ENCODE data around the gene KLHL25.
"Not testable (repeated sequence)": the region's sequence is repeated elsewhere in the genome, so short reads cannot be mapped to it uniquely, and the experiment has no call there.

Gene KLHL25, protein sequence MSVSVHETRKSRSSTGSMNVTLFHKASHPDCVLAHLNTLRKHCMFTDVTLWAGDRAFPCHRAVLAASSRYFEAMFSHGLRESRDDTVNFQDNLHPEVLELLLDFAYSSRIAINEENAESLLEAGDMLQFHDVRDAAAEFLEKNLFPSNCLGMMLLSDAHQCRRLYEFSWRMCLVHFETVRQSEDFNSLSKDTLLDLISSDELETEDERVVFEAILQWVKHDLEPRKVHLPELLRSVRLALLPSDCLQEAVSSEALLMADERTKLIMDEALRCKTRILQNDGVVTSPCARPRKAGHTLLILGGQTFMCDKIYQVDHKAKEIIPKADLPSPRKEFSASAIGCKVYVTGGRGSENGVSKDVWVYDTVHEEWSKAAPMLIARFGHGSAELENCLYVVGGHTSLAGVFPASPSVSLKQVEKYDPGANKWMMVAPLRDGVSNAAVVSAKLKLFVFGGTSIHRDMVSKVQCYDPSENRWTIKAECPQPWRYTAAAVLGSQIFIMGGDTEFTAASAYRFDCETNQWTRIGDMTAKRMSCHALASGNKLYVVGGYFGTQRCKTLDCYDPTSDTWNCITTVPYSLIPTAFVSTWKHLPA

DNA sequence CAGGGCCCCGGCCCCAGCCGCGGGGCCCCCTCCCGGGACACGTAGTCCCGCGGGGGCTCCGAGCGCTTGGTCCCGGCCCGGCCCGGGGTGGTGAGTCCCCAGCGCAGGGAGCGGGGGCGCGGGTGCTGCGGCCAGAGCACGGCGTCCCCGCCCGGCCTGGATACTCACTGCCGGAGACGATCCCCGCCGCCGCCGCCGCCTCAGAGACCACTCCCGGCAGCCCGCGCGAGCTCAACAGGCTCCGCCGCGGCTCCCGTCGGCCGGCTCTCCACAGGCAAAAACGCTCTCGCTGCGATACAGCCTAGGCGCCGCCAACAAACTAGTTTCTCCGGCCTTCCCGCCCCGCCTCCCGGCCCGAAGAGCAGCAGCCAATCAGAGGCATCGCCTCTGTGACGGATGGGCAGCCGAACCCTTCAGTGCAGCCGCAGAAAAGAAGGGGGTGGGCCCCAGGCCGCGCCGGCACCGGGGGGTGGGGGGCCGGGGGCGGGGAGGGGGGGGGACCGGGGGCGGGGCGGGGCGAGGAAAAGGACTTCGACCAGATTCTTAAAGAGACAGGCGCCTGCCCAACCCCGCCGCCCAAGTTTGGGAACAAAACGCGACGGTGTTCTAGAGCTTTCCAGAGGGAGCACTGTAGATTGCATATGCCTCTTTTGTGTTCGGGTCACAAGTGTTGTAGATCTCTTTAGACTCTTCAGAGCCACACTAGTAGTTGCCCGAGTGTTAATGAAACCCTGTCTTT, at the start of gene KLHL25:
KLHL25 (minus strand) TSS at position 328 of the 739 bp plus-strand sequence. CDS start 25,115 bp downstream, outside the sequence.
- peak; percentile 91 for DNase-seq

DNA sequence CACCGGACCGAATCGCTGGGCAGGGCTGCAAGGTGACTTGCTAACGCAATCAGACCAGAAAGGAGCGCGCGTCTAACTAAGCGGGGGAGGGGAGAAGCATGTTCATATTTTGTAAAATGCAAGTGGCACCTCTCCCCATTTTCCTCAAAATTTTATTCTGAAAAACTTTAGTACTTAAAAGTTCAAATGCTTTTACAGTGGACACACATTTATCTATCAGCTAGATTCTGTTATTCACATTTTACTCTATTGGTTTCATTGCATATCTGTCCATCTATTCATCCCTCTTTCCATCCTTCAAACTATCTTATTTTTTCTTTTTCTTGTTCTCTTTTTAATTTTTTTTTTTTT, 46.1 kb upstream of the KLHL25 start:
- no peak for DNase-seq

DNA sequence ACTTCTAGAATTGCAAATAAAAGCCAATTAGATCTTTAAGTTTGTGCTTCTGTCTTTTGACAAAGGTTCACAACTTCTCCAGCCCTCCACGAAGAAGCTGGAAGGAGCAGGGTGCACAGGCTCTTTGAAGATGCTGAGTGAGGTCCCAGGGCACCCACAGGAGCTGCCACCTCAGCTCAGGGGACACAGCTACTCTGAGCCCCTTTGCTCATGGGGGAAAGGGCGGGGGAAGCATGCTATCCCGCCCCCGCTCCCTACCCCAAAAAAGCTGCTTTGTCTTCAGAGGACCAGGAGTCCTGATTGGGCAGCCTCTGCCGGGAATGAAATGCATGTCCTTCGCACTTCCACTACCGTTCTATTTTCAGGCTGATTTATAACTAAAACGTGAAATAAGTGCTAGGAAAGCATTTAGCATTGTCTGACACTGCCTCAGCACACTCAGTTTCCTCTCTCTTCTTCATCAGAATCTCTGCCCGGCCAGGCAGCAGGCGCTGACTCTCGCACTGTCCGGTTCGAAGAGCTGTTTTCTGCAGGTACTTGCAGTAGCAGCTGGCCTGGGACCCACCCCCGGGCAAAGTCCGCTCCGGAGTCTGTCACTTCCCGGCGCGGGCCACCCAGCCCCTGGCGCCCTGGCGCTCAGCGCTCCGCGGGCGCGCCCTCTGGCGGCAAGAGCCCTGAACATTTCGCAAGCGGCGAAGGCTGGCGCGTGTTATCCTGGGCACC, 45.5 kb upstream of the KLHL25 start:
- DNase-seq, result peak; percentile 81

DNA sequence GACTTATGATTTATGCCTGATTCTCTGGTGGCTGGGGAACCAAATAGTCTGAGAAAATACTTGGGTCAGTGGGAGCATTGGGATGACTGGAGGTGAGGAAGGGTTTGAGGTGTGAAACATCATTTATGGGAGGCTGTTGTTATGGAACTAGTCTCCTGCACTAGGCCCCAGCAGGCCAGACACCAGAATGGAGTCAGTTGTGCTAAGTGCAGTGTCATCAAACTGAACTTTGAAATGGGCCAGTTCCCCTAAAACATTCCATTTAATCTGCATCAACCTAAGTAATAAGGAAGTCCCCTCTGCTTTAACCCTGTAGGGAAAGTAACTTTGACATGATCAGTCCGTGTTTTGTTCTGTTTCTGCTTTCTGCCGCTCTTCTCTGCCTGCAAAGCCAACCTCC, 44.9 kb upstream of the KLHL25 start:
- DNase-seq, result no peak

DNA sequence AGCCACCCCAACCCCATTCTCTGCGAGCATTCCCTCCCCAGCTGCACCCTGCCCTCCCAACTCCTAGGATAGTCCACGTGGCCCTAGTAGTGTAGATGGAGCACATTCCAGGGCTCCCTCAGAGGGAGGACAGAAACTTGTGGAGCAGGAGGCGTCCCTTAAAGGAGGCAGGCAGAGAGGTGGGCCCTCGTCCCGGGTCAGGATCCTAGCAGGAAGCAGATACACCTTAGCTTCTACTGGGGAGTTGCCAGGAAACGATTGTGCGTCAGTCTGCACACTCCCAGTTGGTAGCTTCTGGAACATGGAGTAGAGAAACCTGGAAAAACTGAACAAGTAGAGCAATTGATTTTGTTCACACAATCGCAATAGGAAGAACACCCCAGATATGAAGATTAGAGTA, 43.9 kb upstream of the KLHL25 start:
- no peak for DNase-seq

DNA sequence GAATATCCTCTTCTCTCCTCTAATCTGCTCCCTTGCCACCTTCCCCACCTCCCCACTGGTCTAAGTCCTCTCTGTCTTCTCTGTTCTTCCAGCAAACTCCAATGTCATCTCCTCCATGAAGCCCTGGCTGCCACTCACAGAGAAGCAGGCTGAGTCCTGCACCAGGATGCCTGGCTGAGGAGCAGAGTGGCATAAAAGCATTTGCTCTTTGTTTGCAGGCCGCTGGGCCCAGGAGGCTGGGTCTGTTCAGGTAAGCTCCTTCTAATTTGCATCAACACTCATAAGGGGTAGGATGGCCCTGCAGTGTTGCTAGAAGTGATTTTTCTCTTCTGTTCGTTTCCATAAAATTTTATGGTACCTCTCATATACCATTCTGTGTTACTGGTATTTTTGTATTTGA, 43.2 kb upstream of the KLHL25 start:
- no peak for DNase-seq

DNA sequence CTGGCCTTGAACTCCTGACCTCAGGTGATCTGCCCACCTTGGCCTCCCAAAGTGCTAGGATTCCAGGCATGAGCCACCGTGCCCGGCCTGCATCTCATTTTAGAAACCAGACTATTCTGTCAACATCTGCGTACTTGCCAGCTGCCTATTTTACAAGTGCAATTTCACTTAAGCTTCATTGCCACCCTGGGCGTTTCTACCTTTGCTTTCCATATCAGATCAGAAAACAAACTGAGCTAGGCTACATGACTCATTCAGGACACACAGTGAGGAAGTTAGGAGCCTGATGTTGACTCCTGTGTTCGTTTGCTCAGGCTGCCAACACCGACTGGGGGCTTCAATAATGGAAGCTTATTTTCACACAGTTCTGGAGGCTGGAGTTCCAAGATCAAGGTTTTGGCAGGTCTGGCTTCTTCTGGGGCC, 42.3 kb upstream of the KLHL25 start:
- peak; percentile 80 for DNase-seq

DNA sequence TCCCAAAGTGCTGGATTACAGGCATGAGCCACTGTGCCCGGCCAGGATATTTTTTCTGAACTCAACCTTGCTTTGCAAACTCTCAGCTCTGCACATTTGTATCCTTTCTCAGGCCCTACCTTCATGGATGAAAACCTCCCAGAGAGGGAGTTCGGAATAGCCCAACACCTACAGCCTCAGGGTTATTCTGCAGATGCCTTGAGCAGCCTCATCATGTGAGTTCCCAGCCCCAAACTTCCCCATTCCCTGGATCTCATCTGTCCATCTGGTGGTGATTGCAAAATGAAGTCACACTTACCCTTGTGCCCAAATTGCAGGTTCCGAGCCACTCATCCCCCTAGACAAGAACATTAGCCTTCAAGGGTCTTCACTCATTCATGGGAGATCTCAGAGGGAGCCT, 39.9 kb upstream of the KLHL25 start:
- no peak for DNase-seq

DNA sequence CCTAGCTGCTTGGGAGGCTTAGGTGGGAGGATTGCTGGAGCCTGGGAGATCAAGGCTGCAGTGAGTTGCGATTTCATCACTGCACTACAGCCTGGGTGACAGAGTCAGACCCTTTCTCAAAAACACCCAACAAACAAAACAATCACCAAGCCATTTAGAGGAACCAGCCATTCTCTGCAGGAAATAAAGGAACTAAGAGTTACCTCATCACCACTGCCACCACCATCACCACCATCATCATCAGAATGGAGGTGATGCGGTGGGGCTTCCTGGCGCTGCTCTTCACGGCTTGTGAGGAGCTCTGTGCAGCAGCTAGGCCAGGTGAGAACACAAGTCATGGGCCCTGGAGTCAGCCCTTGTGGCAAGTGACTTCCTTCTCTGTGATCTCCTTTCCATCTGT, 37.7 kb upstream of the KLHL25 start:
- DNase-seq, result no peak

DNA sequence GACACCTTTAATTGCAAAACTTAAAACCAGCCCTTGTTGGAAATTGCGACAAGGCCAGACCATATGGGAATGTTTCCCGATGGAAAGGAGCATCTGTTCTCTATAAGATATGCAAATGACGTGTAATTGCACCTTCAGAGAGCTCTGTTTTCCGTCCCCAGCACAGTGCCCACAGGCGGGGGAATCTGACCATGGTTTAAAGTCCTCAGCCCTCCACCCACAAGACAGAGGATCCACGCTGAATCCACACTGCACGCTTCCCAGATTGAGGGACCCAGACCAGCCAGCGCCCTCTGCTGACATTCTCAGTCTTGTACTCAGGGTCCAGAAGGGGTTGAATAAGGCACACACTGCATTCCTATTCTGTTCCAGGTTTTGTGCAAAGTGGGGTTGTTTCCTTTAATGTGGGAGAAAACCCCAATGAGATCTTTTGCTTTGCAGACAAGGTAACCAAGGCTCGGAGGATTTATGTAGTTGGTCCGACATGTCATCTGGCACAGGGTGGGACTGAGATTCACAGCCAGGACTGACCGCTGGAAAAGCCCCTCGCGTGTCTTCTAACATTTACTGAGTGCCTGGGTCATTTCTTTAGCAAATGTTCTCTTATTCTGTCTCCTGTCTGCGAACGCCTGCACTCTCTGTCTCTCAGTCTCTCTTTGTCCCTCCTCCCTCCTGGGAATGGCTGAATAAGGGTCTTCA, 36.8 kb upstream of the KLHL25 start:
- no peak for DNase-seq

DNA sequence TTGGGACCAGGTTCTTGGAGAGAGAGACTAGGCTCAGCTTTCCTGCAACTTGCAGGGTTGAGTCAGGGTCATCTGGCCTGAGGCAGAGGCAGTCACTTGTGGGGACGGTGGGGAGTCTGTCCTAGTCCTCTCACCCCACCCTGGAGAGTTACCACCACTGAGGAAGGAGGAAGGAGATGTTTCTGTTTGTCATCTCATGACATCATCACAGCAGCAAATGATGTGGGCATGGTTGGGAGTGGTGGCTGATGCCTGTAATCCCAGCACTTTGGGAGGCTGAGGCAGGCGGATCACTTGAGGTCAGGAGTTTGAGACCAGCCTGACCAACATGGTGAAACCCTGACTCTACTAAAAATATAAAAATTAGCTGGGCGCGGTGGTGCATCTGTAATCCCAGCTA, 35.0 kb upstream of the KLHL25 start:
- DNase-seq, result not testable (repeated sequence)

DNA sequence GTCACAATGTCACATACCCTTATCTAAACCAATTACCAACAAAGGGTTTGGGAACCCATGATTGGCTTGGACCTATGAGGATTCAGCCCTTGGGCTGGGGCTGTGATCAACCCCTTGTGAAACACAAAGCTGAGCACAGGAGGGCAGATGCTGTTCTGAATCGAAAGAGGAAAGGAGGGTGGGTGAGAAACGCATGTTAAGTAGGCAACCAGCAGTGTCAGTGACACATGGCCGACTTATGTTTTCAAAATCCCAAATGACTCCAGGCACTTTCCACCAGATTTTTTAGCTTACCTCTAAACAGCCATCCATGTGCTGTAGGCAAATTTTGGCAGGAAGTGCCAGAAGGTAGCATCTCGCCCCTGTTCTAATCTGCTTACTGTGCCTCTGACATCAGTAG, 34.1 kb upstream of the KLHL25 start:
- no peak for DNase-seq

DNA sequence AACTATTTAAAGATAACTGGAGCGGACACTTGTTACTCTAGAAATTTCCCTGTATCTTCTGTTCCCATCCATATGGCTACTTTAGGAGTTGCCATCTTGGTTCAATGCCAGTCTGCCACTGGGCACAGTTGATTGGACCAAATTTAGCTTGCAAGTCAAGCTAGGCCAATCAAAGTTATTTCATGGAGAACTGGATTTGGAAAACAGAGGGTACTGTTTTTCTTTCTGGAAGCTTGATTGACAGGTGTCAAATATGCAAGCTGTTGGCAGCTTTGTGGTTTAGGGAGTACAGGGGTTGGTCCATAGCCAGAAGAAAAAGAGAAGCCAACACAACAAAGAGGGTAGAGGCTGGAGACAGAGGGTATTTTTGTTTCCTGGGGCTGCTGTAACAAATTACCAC, 33.4 kb upstream of the KLHL25 start:
- DNase-seq, result no peak

DNA sequence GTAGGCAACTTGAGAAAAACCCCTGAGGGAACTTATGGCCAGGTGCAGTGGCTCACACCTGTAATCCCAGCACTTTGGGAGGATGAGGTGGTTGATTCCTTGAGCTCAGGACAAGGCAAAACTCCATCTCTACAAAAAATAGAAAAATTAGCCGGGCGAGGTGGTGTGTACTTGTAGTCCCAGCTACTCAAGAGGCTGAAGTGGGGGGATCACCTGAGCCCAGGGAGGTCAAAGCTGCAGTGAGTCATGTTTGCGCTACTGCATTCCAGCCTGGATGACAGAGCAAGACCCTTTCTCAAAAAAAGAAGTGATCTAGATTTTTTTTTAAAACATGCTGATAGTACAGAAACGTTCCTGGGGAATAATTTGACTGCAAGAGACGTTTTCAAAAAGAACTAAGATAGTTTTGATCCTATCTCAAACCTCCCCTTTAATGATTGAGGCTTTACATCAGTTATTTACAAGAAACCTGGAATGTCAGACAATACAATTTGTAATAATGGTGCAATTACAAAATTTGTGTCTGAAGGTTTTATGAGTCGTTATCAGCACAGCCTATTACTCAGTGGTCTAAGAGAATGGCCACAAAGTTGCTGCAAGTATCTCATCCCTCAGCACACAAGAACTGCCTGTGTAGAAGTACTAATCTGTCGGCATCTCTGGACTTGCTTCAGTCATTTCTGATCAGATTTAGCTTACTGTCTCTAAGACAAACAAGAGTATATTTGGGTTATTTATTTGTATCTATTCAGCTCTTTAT, 32.2 kb upstream of the KLHL25 start:
- DNase-seq, result no peak

DNA sequence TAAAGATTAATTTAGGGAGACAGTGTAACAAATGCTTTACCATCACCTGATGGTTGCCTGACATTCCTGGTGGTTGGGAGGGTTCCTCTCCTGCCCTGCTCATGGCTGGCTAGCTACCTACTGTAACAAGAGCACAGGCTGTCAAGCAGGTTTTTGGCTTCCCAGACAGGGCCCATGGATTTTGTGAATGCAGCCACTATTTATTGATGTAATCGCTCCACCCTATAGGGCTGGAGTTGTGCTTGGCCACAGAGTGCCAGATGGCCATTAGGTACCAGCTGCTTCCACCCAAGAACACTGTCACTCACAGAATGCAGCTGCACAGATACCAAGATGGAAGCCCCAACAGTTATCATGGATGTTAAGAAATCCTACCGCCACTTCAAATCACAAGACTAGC, 31.0 kb upstream of the KLHL25 start:
- peak; percentile 50 for DNase-seq

DNA sequence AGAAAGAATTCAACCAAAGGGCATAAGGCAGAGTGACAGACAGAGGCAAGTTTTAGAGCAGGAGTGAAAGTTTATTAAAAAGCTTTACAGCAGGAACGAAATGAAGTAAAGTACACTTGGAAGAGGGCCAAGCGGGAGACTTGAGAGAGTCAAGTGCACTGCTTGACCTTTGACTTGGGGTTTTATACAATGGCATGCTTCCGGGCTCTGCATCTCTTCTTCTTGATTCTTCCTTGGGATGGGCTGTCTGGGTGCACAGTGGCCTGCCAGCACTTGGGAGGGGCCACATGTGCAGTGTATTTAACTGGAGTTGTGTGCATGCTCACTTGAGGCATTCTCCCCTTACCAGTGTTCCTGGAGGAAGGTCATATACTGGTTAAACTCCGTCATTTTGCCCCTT, 30.4 kb upstream of the KLHL25 start:
- DNase-seq, result no peak

DNA sequence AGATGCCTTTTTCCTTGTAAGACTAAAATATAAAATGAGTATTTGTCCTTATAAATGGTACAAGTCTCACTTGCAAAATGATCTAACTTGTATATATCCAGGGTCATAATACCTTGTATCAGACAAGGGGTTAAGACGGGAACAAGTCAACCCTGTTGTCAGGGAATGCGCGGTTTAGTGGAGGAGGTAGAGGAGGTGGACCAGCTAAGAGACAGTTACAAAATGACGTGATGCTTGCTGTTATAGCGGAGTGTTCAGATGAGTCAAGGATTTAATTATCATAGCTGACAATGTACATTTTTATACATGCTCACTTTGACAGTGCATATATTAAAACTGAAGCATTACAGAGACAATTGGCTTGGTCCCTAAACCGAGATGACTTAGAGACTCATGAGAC, 26.8 kb upstream of the KLHL25 start:
- no peak for DNase-seq

DNA sequence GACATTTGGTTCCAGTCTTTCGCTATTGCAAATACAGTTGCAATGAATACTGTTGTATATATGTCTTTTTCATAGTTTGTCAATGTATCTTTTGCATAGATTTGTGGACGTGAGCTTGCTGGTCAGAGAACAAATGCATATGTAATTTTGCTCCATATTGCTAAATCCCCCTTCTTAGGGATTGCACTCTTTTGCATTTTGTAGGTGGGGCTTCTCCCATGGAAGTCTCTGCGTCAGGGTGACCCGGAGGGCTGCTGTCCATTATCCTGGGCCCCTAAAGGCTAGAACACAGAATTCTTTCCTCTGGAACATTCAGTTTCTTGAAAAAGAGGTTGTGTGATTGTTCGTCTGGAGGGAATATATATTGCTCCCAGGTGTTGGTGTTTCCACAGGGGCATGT, 25.2 kb upstream of the KLHL25 start:
- no peak for DNase-seq

DNA sequence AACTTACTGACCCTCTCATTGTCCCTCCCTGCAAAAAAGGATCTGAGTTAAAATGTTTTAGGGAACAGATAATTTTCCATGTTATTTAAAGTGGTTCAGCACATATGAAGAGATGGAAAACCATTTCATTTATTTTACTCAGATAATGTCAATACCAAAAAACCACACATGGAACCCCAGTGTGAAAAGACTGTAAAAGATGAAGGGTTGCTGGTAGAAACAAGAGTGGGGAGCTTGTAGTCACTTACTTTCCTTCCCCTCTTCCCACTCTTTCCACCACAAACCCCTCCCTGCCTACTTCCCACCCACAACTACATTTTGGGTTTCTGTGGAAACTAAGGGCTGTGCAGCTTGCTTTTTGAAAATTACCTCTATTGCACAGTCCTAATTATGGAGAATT, 18.5 kb upstream of the KLHL25 start:
- DNase-seq, result no peak

DNA sequence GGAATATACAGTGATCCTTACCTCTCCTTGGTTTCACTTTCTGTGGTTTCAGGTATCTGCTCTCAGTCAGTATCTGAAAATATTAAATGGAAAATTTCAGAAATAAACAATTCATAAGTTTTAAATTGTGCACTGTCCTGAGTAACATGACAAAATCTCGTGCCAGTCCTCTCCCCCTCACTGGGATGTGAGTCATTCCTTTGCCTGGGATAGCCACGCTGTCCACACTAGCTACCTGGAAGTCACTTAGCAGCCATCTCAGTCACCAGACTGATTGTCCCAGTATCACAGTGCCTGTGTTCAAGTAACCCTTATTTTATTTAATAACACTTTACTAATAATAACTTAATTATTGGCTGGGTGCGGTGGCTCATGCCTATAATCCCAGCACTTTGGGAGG, 15.3 kb upstream of the KLHL25 start:
- no peak for DNase-seq

DNA sequence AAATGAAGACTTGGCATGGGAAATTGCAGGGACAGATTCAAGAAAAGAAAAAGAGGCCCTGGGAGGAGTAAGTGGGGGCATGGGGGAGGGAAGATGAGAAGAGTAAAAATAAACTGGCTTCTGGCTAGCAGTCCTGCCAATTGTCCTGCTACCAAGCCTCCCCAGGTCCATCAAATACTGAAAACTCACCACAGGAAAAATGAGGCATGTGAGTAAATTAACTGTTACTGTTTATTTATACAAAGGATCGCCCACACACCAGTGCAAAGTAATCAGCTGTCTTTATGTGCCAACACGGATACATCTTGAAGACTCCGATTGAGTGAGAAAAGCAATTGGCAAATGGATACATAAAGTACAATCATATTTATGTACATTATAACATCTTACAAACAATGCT, 10.7 kb upstream of the KLHL25 start:
- no peak for DNase-seq

All from NCI-H774 (cell line).